Adrenal gland (tissue), 12 donors: Measurements from ENCODE around the gene CRYGN. TPM values are rescaled to one million over a fixed set of nuclear protein-coding genes. Genes with fewer than 3 reads are reported as not detected.

Experiments
- DNase-seq, 7 donors: peaks; one replicate each; pipeline ENCODE4 v3.0.0-alpha.2; 2019 to 2020
- H3K27ac ChIP-seq, 5 donors: fragments of 200-600 bp; sonication (generic) in 4 of 5; 1 replicate in 3 of 5; 2 replicates in 2 of 5; pipeline versions ENCODE4 v1.5.1 to v1.8.0; 2016 to 2020; ENCODE audit warnings: mild to moderate bottlenecking in 1 of 5
- H3K27me3 ChIP-seq: fragments of 200-600 bp; 2 replicates; pipeline ENCODE4 v1.8.0; 2021
- H3K36me3 ChIP-seq, 2 donors: fragments of 200-600 bp; replicated peaks in 1 of 2; 1 replicate in 1 of 2; 2 replicates in 1 of 2; pipeline versions ENCODE4 v1.5.1 to v1.8.0; 2018 to 2022
- H3K4me1 ChIP-seq, 2 donors: fragments of 200-600 bp; replicated peaks in 1 of 2; 1 replicate in 1 of 2; 2 replicates in 1 of 2; pipeline versions ENCODE4 v1.5.1 to v1.8.0; 2018 to 2021
- H3K4me3 ChIP-seq, 4 donors: fragments of 200-600 bp; sonication (generic) in 3 of 4; one replicate each; pipeline ENCODE4 v1.5.1; 2016 to 2018
- H3K9me3 ChIP-seq, 3 donors: fragments of 200-600 bp; sonication (generic) in 1 of 3; replicated peaks in 1 of 3; 1 replicate in 2 of 3; 2 replicates in 1 of 3; pipeline versions ENCODE4 v1.5.1 to v1.8.0; 2016 to 2021
- CTCF ChIP-seq, 6 experiments: fragments of 450-650 bp in 4 of 6; fragments of 200-600 bp in 2 of 6; sonication (generic) in 1 of 6; IDR thresholded peaks; 1 replicate in 5 of 6; 2 replicates in 1 of 6; pipeline versions ENCODE4 v1.5.1 to v1.8.0; 2016 to 2021; ENCODE audit warnings: antibody characterized with exemption in 6 of 6, mild to moderate bottlenecking in 2 of 6, moderate library complexity in 1 of 6
- POLR2A ChIP-seq, 2 donors: fragments of 450-650 bp; IDR thresholded peaks; one replicate each; pipeline ENCODE4 v1.6.1; 2017; ENCODE audit warnings: antibody characterized with exemption in 2 of 2, mild to moderate bottlenecking in 2 of 2, moderate library complexity in 1 of 2
- WGBS, 4 donors: extraction: QIAGEN DNeasy Blood & Tissue Kit in 2 of 4; methylation state at CpG; one replicate each; pipeline versions ENCODE4 v1.1.5 to v1.1.7; 2013 to 2017; 5-methylcytosine and 5-hydroxymethylcytosine counted together
- intact Hi-C, 2 donors: fragments of 100-400 bp; cut with DNase I; formaldehyde crosslinking; loops; one replicate each; pipeline versions ENCODE4 v1.14.1 to v1.15.0; 2022 to 2023
- polyA plus RNA-seq, 3 donors: library from polyadenylated mRNA; stranded (reverse); fragments of 200-250 nt in 2 of 3; fragments of 350-450 nt in 1 of 3; fragmentation: Illumina TruSeq in 1 of 3; extraction: RNeasy Lipid Tissue Mini Kit (QIAGEN cat#74804) in 1 of 3; gene quantifications; one replicate each; pipeline ENCODE4 v1.2.3, GENCODE V29; 2013 to 2014
- total RNA-seq, 9 donors: library from RNA; depleted of rRNA in 4 of 9; stranded (reverse); fragments of >200 nt in 4 of 9; fragments of 120-200 nt in 1 of 9; fragmentation: NEBNext Ultra II Directional in 1 of 9; extraction: Animal tissue kit (Norgen Biotek cat#: 25700) in 1 of 9; gene quantifications; one replicate each; pipeline versions ENCODE4 v1.1.0 to v1.2.4, GENCODE V29; 2013 to 2023
- donor health status: healthy with polysubstance abuse.
- donor health status: Bipolar disorder and iron deficiency.
- donor health status: DM: yes; HTN: yes; CAD: no.
- donor health status: DM: no; HTN: no; CAD: no.
- donor health status: DM: no; HTN: no; CAD: no.
- donor health status: DM: yes; HTN: yes; CAD: no.

Gene CRYGN
- total and polyA plus RNA-seq, 12 donors: 0.11 to 0.88 (median 0.49) TPM; not detected in 6

GRCh38 chr7:151486074-151486473 is 46.1 kb upstream of the CRYGN start:
- intact Hi-C loops: no loop called here
- H3K27me3 ChIP-seq: no peaks in the 10 kb centered on the region
- H3K9me3 ChIP-seq: no peaks in the 10 kb centered on the region
- peaks cover 0 to 50% of the 10 kb centered on the region in 2 donors for H3K36me3 ChIP-seq
- WGBS, 4 donors: 87 to 93% (median 90%) methylated on average over 3 of the region's 3 CpGs
- H3K27ac ChIP-seq: peak overlapping the region in 2 of 5 donors; percentile 48 to 49
- TF ChIP-seq POLR2A (IDR thresholded peaks at IDR 0.05) (no peak), CTCF (IDR thresholded peaks at IDR 0.05) (no peak)
- no peak overlapping the region for H3K4me3 ChIP-seq
- peaks cover 16 to 42% of the 10 kb centered on the region in 2 donors for H3K4me1 ChIP-seq
- no peak for DNase-seq

- peak in 4 of 7 donors; percentile 44 to 61 (median 54) for DNase-seq
- Histone ChIP-seq H3K4me1 (peaks cover 16 to 34% of the 10 kb centered on the region in 2 donors), H3K4me3 (no peak overlapping the region), H3K27ac (peak overlapping the region in 2 of 5 donors; percentile 48 to 49), H3K27me3 (no peaks in the 10 kb centered on the region), H3K36me3 (peaks cover 0 to 50% of the 10 kb centered on the region in 2 donors), H3K9me3 (no peaks in the 10 kb centered on the region)
- intact Hi-C loops: no loop called here
- TF ChIP-seq POLR2A (IDR thresholded peaks at IDR 0.05) (no peak), CTCF (IDR thresholded peaks at IDR 0.05) (no peak)
- WGBS, 4 donors: 55 to 63% (median 58%) methylated on average over 7 of the region's 7 CpGs
These were observed 45.2 kb upstream of the CRYGN start for GRCh38 chr7:151484971-151485707.

- peaks cover 16 to 42% of the 10 kb centered on the region in 2 donors for H3K4me1 ChIP-seq
These were observed 43.7 kb upstream of the CRYGN start for GRCh38 chr7:151483711-151483983.

More at GRCh38 chr7:151483711-151483983, 43.7 kb upstream of the CRYGN start:
- WGBS, 4 donors: 90 to 100% (median 93%) methylated on average over 1 of the region's 1 CpG
- Histone ChIP-seq H3K36me3 (peaks cover 0 to 42% of the 10 kb centered on the region in 2 donors), H3K27me3 (no peaks in the 10 kb centered on the region), H3K9me3 (no peaks in the 10 kb centered on the region), H3K27ac (peak overlapping the region in 1 of 5 donors; percentile 15), H3K4me3 (no peak overlapping the region)
- intact Hi-C loops: no loop called here
- DNase-seq: no peak
- TF ChIP-seq POLR2A (IDR thresholded peaks at IDR 0.05) (no peak), CTCF (IDR thresholded peaks at IDR 0.05) (no peak)
